Myocyte (in vitro differentiated cells): ENCODE results near the gene MYO5C. TPM values are rescaled to one million over a fixed set of nuclear protein-coding genes. Genes with fewer than 3 reads are reported as not detected.

Experiments used
- DNase-seq: peaks from one replicate; pipeline ENCODE4 v3.0.0-alpha.2; 2012; ENCODE audit warnings: low read depth
- microRNA counts: library from miRNA; unstranded; fragments of <30 nt; microRNA quantifications from one replicate; lab custom pipeline; 2016
- microRNA-seq: library from miRNA; unstranded; fragments of <30 nt; microRNA quantifications from one replicate; pipeline ENCODE4, GENCODE V29; 2016
- total RNA-seq: library from RNA; depleted of rRNA; stranded (reverse); fragments of >200 nt; gene quantifications from 2 replicates; pipeline ENCODE4 v1.2.3, GENCODE V29; 2014

The MYO5C gene
- total RNA-seq, 1 donor from 2014 or later, result 0.64 TPM

DNA sequence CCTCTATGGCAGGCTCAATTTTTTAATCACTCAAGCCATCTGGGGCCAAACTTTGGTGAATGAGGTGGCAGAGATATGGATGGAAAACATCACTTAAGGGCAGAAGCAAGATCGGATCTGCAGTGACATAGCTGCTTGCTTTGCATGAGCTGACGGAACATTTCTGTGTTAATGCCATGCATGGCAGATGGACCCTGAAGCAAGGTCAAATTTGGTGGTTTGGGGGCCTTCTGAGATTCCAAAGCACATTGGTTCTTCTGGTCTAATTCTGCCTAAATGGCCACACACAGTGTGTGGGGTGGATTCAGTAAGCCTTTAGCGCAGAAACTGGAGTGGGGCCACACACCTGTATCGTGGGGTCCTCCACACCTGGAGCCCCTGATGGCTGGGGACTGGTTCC, 144.7 kb downstream of the MYO5C start:
- no peak for DNase-seq

DNA sequence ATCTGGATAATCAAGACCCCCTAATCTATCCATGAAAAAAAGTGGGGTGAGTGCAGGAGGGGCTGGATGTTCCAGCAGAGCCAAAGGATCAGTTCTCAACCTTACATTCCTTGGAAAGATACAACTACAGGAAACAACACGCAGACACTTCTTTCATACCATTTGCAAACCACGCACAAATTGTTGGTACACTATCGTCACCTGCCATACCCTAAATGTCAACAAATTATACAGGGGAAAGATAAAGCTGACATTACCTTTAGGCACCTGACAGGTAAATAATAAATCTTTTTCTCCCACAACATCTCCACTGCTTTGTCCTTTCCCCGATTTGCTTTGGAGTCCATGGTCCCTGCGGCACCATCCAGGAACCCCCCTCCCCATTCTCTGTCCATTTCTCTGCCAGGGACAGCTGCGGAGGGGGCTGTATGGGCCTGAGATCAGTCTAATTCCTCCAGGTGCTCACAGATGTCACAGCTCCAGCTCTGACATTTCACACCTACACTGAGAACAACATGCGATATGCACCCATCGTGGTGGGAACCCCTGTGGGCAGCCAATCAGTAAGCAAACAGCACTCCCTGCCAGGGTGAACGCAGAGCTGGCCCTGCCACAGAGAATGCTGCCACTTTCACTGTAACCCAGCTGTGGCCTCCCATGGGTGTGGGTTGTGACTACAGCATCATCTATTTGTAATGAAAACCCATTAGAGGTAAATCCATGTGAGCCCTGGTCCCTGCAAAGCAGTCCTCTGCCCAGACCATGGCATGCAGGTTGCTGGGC, 145.4 kb downstream of the MYO5C start:
- no peak for DNase-seq

DNA sequence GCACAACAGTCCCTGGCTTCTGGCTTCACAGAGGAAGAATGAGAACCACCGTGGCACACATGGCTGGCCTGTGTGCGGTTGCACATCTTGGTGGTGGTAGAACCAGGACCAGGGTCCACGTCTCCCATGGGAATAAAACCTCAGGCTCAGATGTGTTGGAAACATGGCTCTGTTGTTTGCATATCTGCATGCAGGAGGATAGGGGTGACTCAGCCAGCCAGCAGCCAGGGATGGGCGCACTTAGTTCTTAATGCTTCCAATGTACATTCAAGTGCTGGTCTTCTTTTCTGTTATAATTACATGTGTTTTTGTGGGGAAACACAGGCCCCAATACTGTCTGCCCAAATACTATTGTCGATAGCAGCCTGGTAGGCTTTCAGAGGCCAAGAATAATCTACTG, 147.2 kb downstream of the MYO5C start:
- DNase-seq, result no peak

DNA sequence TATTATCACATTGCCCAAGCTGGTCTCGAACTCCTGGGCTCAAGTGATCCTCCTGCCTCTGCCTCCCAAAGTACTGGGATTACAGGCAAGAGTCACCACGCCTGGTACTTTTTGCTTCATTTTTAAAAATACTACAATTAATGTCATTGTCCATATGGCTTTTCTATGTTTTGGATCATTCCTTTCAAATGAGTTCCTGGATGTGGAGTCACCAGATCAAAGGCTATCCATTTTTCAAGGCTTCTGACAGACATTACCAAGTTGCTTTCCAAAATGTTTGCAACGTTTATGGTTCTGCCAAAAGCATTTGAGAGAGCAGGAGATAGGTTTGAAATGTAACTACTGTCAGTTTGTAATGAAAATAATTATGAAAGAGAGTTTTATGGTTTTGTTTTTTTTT, 148.8 kb downstream of the MYO5C start:
- DNase-seq, result no peak

DNA sequence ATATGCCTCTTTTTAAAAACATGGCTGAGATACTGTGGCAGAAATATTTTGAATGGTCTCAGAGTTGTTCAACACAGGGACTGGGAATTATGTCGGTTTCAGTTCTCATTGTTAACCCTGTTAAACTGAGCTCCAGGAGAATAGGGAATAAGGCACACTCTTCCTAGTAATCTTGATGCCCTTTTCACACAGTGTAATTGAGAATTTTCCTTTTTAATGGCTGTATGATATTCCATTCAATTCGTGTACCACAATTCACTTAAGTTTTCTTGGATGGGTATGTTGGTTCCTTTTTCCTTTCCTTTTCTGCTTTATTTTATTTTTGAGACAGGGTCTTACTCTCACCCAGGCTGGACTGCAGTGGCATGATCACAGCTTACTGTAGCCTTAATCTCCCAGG, 149.3 kb downstream of the MYO5C start:
- DNase-seq, result no peak

DNA sequence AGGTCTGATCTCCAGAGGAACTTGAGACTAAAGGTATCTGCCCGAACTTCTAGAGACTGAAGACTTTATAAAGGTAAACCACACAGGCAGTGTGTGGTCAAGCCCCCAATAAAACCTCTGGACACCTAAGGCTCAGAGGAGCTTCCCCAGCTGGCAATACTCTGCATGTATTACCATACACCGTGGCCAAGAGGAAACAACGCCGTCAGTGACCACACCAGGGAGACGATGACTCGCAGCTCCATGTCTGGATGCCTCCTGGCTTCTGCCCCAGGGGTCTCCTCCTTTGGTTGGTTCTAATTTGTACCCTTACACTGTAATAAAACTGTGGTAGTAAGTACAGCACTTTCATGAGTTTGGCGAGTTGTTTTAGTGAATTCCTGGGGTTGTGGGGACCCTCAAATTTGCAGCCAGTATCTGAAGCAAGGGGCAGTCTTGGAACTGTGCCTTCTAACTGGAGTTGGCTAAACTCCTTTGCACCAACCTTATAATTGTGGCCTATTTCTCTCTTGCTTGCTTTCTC, 150.9 kb downstream of the MYO5C start:
- peak; percentile 50 for DNase-seq

DNA sequence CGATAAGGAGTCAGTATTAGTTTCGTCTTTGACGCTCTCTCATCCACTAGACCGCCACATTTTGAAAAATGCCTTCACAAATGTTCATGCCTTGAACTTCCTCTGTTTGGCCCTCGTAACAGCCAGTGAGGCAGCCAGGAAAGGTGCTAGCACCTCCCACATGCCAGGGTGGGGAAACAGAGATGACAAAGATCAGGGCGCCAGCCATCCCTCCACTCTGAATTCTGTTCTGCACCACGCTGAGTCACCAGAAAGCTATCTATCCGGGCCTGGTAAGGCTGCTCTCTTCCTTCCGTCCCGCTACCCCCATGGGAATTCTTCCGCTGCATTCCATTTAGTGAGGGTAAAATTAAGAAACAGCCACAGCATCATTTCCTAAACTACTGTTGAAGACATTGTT, 151.7 kb downstream of the MYO5C start:
- peak; percentile 95 for DNase-seq

MicroRNAs encoded within 50 kb of the gene (microRNA counts, 767-probe panel; counts per million panel counts)
- microRNA hsa-miR-1266 (lab: Ali Mortazavi, UCI), result not detected

Small RNA genes lying within 50 kb of the gene (microRNA-seq; reads per million reads assigned to microRNA genes)
- gene MIR1266, result not detected

Other genes starting within 250 kb of the MYO5C start
- gene BCL2L10, start 183.0 kb downstream of the MYO5C start, total RNA-seq, result not detected in 2 replicates
- 14.2 and 21.6 TPM in 2 replicates for gene GNB5, start 104.4 kb downstream of the MYO5C start, total RNA-seq
- gene MYO5A, start 233.1 kb upstream of the MYO5C start, total RNA-seq, result 27.0 and 30.1 TPM in 2 replicates